ENCODE data around the gene MBOAT7.

DNA sequence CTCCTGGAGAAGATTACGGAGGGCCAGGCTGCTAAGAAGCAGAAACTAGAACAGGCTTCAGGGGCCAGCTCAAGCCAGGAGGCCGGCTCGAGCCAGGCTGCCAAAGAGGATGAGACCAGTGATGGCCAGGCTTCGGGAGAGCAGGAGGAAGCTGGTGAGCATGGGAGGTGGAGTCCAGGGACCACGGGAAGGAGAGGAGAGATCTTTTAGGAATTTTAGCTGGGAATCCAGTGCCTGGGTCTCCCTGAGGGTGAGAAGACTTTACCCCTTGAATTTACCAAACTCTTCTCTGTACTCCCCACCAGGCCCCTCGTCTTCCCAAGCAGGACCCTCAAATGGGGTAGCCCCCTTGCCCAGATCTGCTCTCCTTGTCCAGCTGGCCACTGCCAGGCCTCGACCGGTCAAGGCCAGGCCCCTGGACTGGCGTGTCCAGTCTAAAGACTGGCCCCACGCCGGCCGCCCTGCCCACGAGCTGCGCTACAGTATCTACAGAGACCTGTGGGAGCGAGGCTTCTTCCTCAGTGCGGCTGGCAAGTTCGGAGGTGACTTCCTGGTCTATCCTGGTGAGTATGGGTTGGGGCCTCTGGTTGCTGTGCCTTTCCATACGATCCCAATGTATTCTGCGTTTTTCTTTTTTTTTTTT, 2.6 kb upstream of the MBOAT7 start:
- TF ChIP-seq, protein P1, sequence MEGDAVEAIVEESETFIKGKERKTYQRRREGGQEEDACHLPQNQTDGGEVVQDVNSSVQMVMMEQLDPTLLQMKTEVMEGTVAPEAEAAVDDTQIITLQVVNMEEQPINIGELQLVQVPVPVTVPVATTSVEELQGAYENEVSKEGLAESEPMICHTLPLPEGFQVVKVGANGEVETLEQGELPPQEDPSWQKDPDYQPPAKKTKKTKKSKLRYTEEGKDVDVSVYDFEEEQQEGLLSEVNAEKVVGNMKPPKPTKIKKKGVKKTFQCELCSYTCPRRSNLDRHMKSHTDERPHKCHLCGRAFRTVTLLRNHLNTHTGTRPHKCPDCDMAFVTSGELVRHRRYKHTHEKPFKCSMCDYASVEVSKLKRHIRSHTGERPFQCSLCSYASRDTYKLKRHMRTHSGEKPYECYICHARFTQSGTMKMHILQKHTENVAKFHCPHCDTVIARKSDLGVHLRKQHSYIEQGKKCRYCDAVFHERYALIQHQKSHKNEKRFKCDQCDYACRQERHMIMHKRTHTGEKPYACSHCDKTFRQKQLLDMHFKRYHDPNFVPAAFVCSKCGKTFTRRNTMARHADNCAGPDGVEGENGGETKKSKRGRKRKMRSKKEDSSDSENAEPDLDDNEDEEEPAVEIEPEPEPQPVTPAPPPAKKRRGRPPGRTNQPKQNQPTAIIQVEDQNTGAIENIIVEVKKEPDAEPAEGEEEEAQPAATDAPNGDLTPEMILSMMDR (IDR thresholded peaks at IDR 0.05; ENCODE audit: control extremely low read depth in 1 of 3, insufficient read depth in 1 of 3, low read depth in 1 of 3, low read length in 3 of 3) = no peak
- TF ChIP-seq POLR2AphosphoS5 (IDR thresholded peaks at IDR 0.05; ENCODE audit: low read depth, low read length) = no peak
- no peak for TF ChIP-seq YY1 (IDR thresholded peaks at IDR 0.05; ENCODE audit: low read depth, low read length)
- no peak for TF ChIP-seq SIX5 (IDR thresholded peaks at IDR 0.05; ENCODE audit: low read depth, low read length)
- no peak for TF ChIP-seq POLR2A (IDR thresholded peaks at IDR 0.05; ENCODE audit: control extremely low read depth in 1 of 2, low read depth in 2 of 2, low read length in 2 of 2)
- TF ChIP-seq, protein P2, sequence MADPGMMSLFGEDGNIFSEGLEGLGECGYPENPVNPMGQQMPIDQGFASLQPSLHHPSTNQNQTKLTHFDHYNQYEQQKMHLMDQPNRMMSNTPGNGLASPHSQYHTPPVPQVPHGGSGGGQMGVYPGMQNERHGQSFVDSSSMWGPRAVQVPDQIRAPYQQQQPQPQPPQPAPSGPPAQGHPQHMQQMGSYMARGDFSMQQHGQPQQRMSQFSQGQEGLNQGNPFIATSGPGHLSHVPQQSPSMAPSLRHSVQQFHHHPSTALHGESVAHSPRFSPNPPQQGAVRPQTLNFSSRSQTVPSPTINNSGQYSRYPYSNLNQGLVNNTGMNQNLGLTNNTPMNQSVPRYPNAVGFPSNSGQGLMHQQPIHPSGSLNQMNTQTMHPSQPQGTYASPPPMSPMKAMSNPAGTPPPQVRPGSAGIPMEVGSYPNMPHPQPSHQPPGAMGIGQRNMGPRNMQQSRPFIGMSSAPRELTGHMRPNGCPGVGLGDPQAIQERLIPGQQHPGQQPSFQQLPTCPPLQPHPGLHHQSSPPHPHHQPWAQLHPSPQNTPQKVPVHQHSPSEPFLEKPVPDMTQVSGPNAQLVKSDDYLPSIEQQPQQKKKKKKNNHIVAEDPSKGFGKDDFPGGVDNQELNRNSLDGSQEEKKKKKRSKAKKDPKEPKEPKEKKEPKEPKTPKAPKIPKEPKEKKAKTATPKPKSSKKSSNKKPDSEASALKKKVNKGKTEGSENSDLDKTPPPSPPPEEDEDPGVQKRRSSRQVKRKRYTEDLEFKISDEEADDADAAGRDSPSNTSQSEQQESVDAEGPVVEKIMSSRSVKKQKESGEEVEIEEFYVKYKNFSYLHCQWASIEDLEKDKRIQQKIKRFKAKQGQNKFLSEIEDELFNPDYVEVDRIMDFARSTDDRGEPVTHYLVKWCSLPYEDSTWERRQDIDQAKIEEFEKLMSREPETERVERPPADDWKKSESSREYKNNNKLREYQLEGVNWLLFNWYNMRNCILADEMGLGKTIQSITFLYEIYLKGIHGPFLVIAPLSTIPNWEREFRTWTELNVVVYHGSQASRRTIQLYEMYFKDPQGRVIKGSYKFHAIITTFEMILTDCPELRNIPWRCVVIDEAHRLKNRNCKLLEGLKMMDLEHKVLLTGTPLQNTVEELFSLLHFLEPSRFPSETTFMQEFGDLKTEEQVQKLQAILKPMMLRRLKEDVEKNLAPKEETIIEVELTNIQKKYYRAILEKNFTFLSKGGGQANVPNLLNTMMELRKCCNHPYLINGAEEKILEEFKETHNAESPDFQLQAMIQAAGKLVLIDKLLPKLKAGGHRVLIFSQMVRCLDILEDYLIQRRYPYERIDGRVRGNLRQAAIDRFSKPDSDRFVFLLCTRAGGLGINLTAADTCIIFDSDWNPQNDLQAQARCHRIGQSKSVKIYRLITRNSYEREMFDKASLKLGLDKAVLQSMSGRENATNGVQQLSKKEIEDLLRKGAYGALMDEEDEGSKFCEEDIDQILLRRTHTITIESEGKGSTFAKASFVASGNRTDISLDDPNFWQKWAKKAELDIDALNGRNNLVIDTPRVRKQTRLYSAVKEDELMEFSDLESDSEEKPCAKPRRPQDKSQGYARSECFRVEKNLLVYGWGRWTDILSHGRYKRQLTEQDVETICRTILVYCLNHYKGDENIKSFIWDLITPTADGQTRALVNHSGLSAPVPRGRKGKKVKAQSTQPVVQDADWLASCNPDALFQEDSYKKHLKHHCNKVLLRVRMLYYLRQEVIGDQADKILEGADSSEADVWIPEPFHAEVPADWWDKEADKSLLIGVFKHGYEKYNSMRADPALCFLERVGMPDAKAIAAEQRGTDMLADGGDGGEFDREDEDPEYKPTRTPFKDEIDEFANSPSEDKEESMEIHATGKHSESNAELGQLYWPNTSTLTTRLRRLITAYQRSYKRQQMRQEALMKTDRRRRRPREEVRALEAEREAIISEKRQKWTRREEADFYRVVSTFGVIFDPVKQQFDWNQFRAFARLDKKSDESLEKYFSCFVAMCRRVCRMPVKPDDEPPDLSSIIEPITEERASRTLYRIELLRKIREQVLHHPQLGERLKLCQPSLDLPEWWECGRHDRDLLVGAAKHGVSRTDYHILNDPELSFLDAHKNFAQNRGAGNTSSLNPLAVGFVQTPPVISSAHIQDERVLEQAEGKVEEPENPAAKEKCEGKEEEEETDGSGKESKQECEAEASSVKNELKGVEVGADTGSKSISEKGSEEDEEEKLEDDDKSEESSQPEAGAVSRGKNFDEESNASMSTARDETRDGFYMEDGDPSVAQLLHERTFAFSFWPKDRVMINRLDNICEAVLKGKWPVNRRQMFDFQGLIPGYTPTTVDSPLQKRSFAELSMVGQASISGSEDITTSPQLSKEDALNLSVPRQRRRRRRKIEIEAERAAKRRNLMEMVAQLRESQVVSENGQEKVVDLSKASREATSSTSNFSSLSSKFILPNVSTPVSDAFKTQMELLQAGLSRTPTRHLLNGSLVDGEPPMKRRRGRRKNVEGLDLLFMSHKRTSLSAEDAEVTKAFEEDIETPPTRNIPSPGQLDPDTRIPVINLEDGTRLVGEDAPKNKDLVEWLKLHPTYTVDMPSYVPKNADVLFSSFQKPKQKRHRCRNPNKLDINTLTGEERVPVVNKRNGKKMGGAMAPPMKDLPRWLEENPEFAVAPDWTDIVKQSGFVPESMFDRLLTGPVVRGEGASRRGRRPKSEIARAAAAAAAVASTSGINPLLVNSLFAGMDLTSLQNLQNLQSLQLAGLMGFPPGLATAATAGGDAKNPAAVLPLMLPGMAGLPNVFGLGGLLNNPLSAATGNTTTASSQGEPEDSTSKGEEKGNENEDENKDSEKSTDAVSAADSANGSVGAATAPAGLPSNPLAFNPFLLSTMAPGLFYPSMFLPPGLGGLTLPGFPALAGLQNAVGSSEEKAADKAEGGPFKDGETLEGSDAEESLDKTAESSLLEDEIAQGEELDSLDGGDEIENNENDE (IDR thresholded peaks at IDR 0.05; ENCODE audit: insufficient replicate concordance, low read length) = no peak
- no peak for TF ChIP-seq ZNF274 (IDR thresholded peaks at IDR 0.05; ENCODE audit: borderline replicate concordance, extremely low read depth, low read length)
- TF ChIP-seq GTF2F1 (IDR thresholded peaks at IDR 0.05; ENCODE audit: borderline replicate concordance, low read depth, low read length) = no peak
- no peak for TF ChIP-seq RAD21 (IDR thresholded peaks at IDR 0.05 in 1 of 2, conservative IDR thresholded peaks at IDR 0.05 in 1 of 2; ENCODE audit: low read depth in 2 of 2, low read length in 2 of 2)
- no peak for TF ChIP-seq EZH2 (IDR thresholded peaks at IDR 0.05; ENCODE audit: low read depth, low read length, severe bottlenecking)
